ENCODE data around the gene DRD3.

Gene DRD3

DNA sequence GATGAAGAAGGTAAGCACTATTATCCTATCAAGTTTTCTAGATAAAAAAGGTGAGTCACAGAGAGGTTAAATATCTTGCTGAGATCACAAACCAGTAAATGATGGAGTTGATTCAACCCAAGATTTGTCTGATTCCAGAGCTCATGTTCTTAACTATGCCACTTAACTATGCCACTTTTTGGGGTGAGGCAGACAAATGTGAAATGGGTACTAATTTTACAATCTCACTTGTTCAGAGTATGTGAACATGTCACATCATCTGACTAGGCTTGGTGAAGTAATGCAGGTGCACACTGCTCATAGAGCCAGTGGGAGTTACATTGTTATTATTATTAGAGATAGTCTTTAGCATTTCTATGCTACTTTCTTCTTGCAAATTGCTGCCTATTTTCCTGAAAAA lies 2.0 kb downstream of the DRD3 start:
- H3K36me3 ChIP-seq (ENCODE audit: control insufficient read depth in 1 of 2, insufficient read depth in 2 of 2, low read length in 2 of 2), result no peaks in the 10 kb centered on the region
- H3K27me3 ChIP-seq (ENCODE audit: low read depth, low read length), result no peaks in the 10 kb centered on the region
- no peaks in the 10 kb centered on the region for H3K4me1 ChIP-seq (ENCODE audit: control insufficient read depth in 1 of 2, insufficient read depth in 2 of 2, low read length in 2 of 2)
- no peak overlapping the region for H3K27ac ChIP-seq (ENCODE audit: low read length)
- no peaks in the 10 kb centered on the region for H3K9me3 ChIP-seq (ENCODE audit: control insufficient read depth in 1 of 2, low read length in 2 of 2)
- no peak overlapping the region for H3K4me3 ChIP-seq (ENCODE audit: low read depth in 1 of 2, low read length in 2 of 2)

GRCh38 chr3:114176487-114176886 lies 2.4 kb downstream of the DRD3 start:
- no peak overlapping the region for H3K4me3 ChIP-seq (ENCODE audit: low read depth in 1 of 2, low read length in 2 of 2)
- no peaks in the 10 kb centered on the region for H3K36me3 ChIP-seq (ENCODE audit: control insufficient read depth in 1 of 2, insufficient read depth in 2 of 2, low read length in 2 of 2)
- H3K4me1 ChIP-seq (ENCODE audit: control insufficient read depth in 1 of 2, insufficient read depth in 2 of 2, low read length in 2 of 2), result no peaks in the 10 kb centered on the region
- no peak overlapping the region for H3K27ac ChIP-seq (ENCODE audit: low read length)
- H3K27me3 ChIP-seq (ENCODE audit: low read depth, low read length), result no peaks in the 10 kb centered on the region
- H3K9me3 ChIP-seq (ENCODE audit: control insufficient read depth in 1 of 2, low read length in 2 of 2), result no peaks in the 10 kb centered on the region

GRCh38 chr3:114175204-114175987 lies 3.5 kb downstream of the DRD3 start:
- no peaks in the 10 kb centered on the region for H3K9me3 ChIP-seq (ENCODE audit: control insufficient read depth in 1 of 2, low read length in 2 of 2)
- no peaks in the 10 kb centered on the region for H3K27me3 ChIP-seq (ENCODE audit: low read depth, low read length)
- no peaks in the 10 kb centered on the region for H3K36me3 ChIP-seq (ENCODE audit: control insufficient read depth in 1 of 2, insufficient read depth in 2 of 2, low read length in 2 of 2)
- no peaks in the 10 kb centered on the region for H3K4me1 ChIP-seq (ENCODE audit: control insufficient read depth in 1 of 2, insufficient read depth in 2 of 2, low read length in 2 of 2)
- H3K27ac ChIP-seq (ENCODE audit: low read length), result no peak overlapping the region
- H3K4me3 ChIP-seq (ENCODE audit: low read depth in 1 of 2, low read length in 2 of 2), result no peak overlapping the region

GRCh38 chr3:114171677-114172076 lies 7.2 kb downstream of the DRD3 start:
- Histone ChIP-seq H3K4me1 (ENCODE audit: control insufficient read depth in 1 of 2, insufficient read depth in 2 of 2, low read length in 2 of 2) (no peaks in the 10 kb centered on the region), H3K36me3 (ENCODE audit: control insufficient read depth in 1 of 2, insufficient read depth in 2 of 2, low read length in 2 of 2) (no peaks in the 10 kb centered on the region), H3K27me3 (ENCODE audit: low read depth, low read length) (no peaks in the 10 kb centered on the region), H3K9me3 (ENCODE audit: control insufficient read depth in 1 of 2, low read length in 2 of 2) (no peaks in the 10 kb centered on the region), H3K27ac (ENCODE audit: low read length) (no peak overlapping the region), H3K4me3 (ENCODE audit: low read depth in 1 of 2, low read length in 2 of 2) (no peak overlapping the region)

GRCh38 chr3:114168150-114168549 lies 10.7 kb downstream of the DRD3 start:
- H3K4me1 ChIP-seq (ENCODE audit: control insufficient read depth in 1 of 2, insufficient read depth in 2 of 2, low read length in 2 of 2), result no peaks in the 10 kb centered on the region
- H3K4me3 ChIP-seq (ENCODE audit: low read depth in 1 of 2, low read length in 2 of 2), result no peak overlapping the region
- H3K9me3 ChIP-seq (ENCODE audit: control insufficient read depth in 1 of 2, low read length in 2 of 2), result no peaks in the 10 kb centered on the region
- H3K27ac ChIP-seq (ENCODE audit: low read length), result no peak overlapping the region
- H3K36me3 ChIP-seq (ENCODE audit: control insufficient read depth in 1 of 2, insufficient read depth in 2 of 2, low read length in 2 of 2), result no peaks in the 10 kb centered on the region
- H3K27me3 ChIP-seq (ENCODE audit: low read depth, low read length), result no peaks in the 10 kb centered on the region

DNA sequence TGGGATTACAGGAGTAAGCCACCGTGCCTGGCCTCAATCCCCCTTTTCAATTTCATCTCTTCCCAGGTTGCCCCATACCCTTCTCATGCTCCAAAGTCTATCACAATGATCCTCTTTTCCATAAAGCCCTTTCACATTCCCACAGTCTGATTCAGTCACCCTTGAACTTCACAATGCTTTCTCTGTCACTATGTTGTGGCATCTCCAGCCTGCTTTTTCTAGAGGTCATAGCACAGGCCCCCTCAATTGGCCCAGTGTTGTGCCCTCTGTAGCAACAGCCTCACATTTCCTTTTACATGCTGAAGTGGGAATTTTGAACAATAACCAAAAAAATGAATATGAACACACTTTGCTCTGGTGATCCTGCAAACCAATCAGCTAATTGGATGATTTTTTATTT lies 21.5 kb downstream of the DRD3 start:
- Histone ChIP-seq H3K4me1 (ENCODE audit: control insufficient read depth in 1 of 2, insufficient read depth in 2 of 2, low read length in 2 of 2) (peaks cover 0 to 4% of the 10 kb centered on the region in 2 donors), H3K27me3 (ENCODE audit: low read depth, low read length) (no peaks in the 10 kb centered on the region), H3K9me3 (ENCODE audit: control insufficient read depth in 1 of 2, low read length in 2 of 2) (no peaks in the 10 kb centered on the region), H3K27ac (ENCODE audit: low read length) (no peak overlapping the region), H3K36me3 (ENCODE audit: control insufficient read depth in 1 of 2, insufficient read depth in 2 of 2, low read length in 2 of 2) (no peaks in the 10 kb centered on the region), H3K4me3 (ENCODE audit: low read depth in 1 of 2, low read length in 2 of 2) (no peak overlapping the region)

DNA sequence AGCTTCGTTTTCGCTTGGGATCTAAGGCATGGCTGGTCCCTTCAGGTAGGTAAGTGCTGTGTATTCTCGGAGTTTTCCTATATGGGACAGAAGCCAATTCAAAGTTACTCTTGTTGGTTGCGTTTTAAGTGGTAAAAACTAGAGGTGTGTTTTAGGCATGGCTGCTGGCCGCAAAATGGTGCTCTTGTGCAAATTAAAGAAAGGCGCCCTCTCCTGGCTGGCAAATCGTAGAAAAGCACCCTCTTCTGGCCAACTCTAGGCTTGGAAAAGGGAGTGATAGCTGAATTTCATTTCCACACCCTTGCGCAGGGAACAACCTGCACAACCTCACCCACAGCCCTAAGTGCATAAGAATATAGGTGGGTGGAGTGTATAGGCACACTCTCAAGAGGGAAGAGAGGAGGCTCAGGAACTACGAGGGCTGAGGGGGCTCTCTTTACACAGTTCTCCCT lies 23.5 kb downstream of the DRD3 start:
- no peaks in the 10 kb centered on the region for H3K36me3 ChIP-seq (ENCODE audit: control insufficient read depth in 1 of 2, insufficient read depth in 2 of 2, low read length in 2 of 2)
- H3K9me3 ChIP-seq (ENCODE audit: control insufficient read depth in 1 of 2, low read length in 2 of 2), result no peaks in the 10 kb centered on the region
- no peak overlapping the region for H3K4me3 ChIP-seq (ENCODE audit: low read depth in 1 of 2, low read length in 2 of 2)
- H3K4me1 ChIP-seq (ENCODE audit: control insufficient read depth in 1 of 2, insufficient read depth in 2 of 2, low read length in 2 of 2), result peaks cover 0 to 4% of the 10 kb centered on the region in 2 donors
- H3K27me3 ChIP-seq (ENCODE audit: low read depth, low read length), result no peaks in the 10 kb centered on the region
- no peak overlapping the region for H3K27ac ChIP-seq (ENCODE audit: low read length)

GRCh38 chr3:114154321-114154821 lies 24.5 kb downstream of the DRD3 start:
- Histone ChIP-seq H3K4me1 (ENCODE audit: control insufficient read depth in 1 of 2, insufficient read depth in 2 of 2, low read length in 2 of 2) (peaks cover 0 to 4% of the 10 kb centered on the region in 2 donors), H3K27me3 (ENCODE audit: low read depth, low read length) (no peaks in the 10 kb centered on the region), H3K27ac (ENCODE audit: low read length) (no peak overlapping the region), H3K9me3 (ENCODE audit: control insufficient read depth in 1 of 2, low read length in 2 of 2) (no peaks in the 10 kb centered on the region), H3K4me3 (ENCODE audit: low read depth in 1 of 2, low read length in 2 of 2) (no peak overlapping the region), H3K36me3 (ENCODE audit: control insufficient read depth in 1 of 2, insufficient read depth in 2 of 2, low read length in 2 of 2) (no peaks in the 10 kb centered on the region)

GRCh38 chr3:114152519-114153151 lies 26.2 kb downstream of the DRD3 start:
- peak overlapping the region; percentile 62 to 65 for H3K4me3 ChIP-seq (ENCODE audit: low read depth in 1 of 2, low read length in 2 of 2)

GRCh38 chr3:114151091-114151490 lies 27.8 kb downstream of the DRD3 start:
- Histone ChIP-seq H3K36me3 (ENCODE audit: control insufficient read depth in 1 of 2, insufficient read depth in 2 of 2, low read length in 2 of 2) (no peaks in the 10 kb centered on the region), H3K27me3 (ENCODE audit: low read depth, low read length) (no peaks in the 10 kb centered on the region), H3K4me1 (ENCODE audit: control insufficient read depth in 1 of 2, insufficient read depth in 2 of 2, low read length in 2 of 2) (peaks cover 0 to 4% of the 10 kb centered on the region in 2 donors), H3K4me3 (ENCODE audit: low read depth in 1 of 2, low read length in 2 of 2) (no peak overlapping the region), H3K9me3 (ENCODE audit: control insufficient read depth in 1 of 2, low read length in 2 of 2) (no peaks in the 10 kb centered on the region), H3K27ac (ENCODE audit: low read length) (no peak overlapping the region)

More at GRCh38 chr3:114152519-114153151, 26.2 kb downstream of the DRD3 start:
- Histone ChIP-seq H3K27me3 (ENCODE audit: low read depth, low read length) (no peaks in the 10 kb centered on the region), H3K9me3 (ENCODE audit: control insufficient read depth in 1 of 2, low read length in 2 of 2) (no peaks in the 10 kb centered on the region), H3K27ac (ENCODE audit: low read length) (no peak overlapping the region), H3K4me1 (ENCODE audit: control insufficient read depth in 1 of 2, insufficient read depth in 2 of 2, low read length in 2 of 2) (peaks cover 0 to 4% of the 10 kb centered on the region in 2 donors), H3K36me3 (ENCODE audit: control insufficient read depth in 1 of 2, insufficient read depth in 2 of 2, low read length in 2 of 2) (no peaks in the 10 kb centered on the region)

DNA sequence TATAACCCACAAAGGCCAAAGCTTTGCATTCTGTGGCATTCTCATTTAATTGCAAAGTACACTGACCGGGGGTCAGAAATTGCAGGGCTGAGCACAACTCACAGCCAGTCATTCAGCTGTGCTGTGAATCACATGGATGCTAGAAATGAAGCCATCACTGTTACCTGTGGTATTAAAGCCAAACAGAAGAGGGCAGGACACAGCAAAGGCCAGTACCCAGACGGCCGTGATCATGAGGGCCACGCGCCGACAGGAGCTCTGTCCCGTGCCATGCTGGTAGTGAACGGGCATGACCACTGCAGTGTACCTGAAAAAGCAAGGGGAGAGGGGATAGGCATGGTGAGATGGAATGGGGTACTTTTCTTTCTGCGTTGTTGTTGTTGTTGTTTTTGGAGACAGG lies 31.6 kb downstream of the DRD3 start:
- Histone ChIP-seq H3K4me3 (ENCODE audit: low read depth in 1 of 2, low read length in 2 of 2) (no peak overlapping the region), H3K27ac (ENCODE audit: low read length) (no peak overlapping the region), H3K27me3 (ENCODE audit: low read depth, low read length) (no peaks in the 10 kb centered on the region), H3K9me3 (ENCODE audit: control insufficient read depth in 1 of 2, low read length in 2 of 2) (no peaks in the 10 kb centered on the region), H3K4me1 (ENCODE audit: control insufficient read depth in 1 of 2, insufficient read depth in 2 of 2, low read length in 2 of 2) (no peaks in the 10 kb centered on the region), H3K36me3 (ENCODE audit: control insufficient read depth in 1 of 2, insufficient read depth in 2 of 2, low read length in 2 of 2) (no peaks in the 10 kb centered on the region)
